Progenitor cell of endocrine pancreas (in vitro differentiated cells): Measurements from ENCODE around the gene TXNRD1. TPM values are rescaled to one million over a fixed set of nuclear protein-coding genes. Genes with fewer than 3 reads are reported as not detected.

ENCODE experiments used
- DNase-seq: peaks from one replicate; pipeline ENCODE4 v3.0.0; 2021; ENCODE audit warnings: low spot score; ENCODE audit not compliant: unreplicated experiment
- H3K27ac Mint-ChIP-seq: 2 replicates; pipeline ENCODE4 v1.8.0; 2021; ENCODE audit warnings: mild to moderate bottlenecking, moderate library complexity, mixed read lengths
- H3K27me3 Mint-ChIP-seq: 2 replicates; pipeline ENCODE4 v1.8.0; 2021; ENCODE audit warnings: mixed read lengths
- H3K36me3 Mint-ChIP-seq: 2 replicates; pipeline ENCODE4 v1.8.0; 2022; ENCODE audit warnings: mixed read lengths; ENCODE audit not compliant: insufficient read depth
- H3K4me1 Mint-ChIP-seq: 2 replicates; pipeline ENCODE4 v1.8.0; 2021; ENCODE audit warnings: low read depth, mixed read lengths
- H3K4me3 Mint-ChIP-seq: 2 replicates; pipeline ENCODE4 v1.8.0; 2021; ENCODE audit warnings: low read depth, mild to moderate bottlenecking, moderate library complexity, mixed read lengths
- H3K9me3 Mint-ChIP-seq: 2 replicates; pipeline ENCODE4 v1.8.0; 2021; ENCODE audit warnings: low read depth, mixed read lengths
- CTCF ChIP-seq: fragments of 200-600 bp; sonication (generic); IDR thresholded peaks from one replicate; pipeline ENCODE4 v1.5.0; 2021; ENCODE audit warnings: antibody characterized with exemption, mild to moderate bottlenecking; ENCODE audit not compliant: unreplicated experiment
- total RNA-seq: library from RNA; stranded (reverse); gene quantifications from 2 replicates; pipeline ENCODE4 v1.2.1, GENCODE V29; 2021

The TXNRD1 gene
- total RNA-seq, 1 donor from 2014 or later: 116 TPM

DNA sequence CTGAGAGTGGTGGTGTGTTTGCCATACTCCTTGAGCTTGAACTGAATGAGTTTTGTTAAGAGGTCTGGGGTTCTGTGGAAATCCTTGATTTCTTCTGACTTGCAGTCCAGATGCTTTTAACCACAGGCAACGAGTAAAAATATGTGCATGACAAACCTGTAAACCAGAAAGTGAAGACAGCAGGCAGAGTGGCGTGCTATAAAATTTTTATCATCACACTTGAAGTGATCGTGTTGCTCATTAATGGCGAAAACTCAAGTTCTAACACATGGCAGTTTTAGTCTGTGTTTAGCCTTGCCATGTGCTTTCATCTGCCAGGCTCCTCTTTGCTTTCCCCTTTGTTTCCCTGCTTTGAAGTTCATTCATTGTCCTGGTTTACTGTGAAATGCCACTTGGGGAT lies 28.0 kb downstream of the TXNRD1 start:
- Mint-ChIP-seq H3K4me3 (no peak overlapping the region), H3K27me3 (peaks cover 3% of the 10 kb centered on the region), H3K36me3 (no peaks in the 10 kb centered on the region), H3K9me3 (no peaks in the 10 kb centered on the region), H3K4me1 (no peaks in the 10 kb centered on the region), H3K27ac (no peak overlapping the region)
- TF ChIP-seq CTCF: no peak
- no peak for DNase-seq

DNA sequence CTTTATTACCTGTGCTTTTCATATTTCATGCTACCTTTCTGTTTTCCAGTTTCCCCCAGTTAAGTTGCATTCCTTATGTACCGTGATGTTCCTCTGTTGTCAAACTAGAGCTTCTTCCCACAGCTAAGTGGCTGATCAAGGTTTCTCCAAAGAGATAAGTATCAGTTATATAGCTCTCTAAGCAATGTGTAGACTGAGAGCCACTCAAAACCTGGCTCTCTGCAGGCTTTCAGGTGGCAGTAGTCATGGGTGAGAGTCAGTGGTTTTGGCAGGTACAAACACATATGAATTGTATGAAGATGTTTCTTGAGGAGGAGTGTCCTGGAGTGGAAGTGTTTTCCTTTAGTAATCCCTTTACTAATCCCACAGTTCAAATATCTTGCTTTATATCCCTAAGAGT lies 28.4 kb downstream of the TXNRD1 start:
- no peak for DNase-seq
- Mint-ChIP-seq H3K27ac (no peak overlapping the region), H3K9me3 (no peaks in the 10 kb centered on the region), H3K27me3 (peaks cover 3% of the 10 kb centered on the region), H3K4me3 (no peak overlapping the region), H3K36me3 (no peaks in the 10 kb centered on the region), H3K4me1 (no peaks in the 10 kb centered on the region)
- TF ChIP-seq CTCF: no peak

GRCh38 chr12:104247698-104248097 lies 32.1 kb downstream of the TXNRD1 start:
- no peaks in the 10 kb centered on the region for H3K4me1 Mint-ChIP-seq
- no peak for TF ChIP-seq CTCF
- no peak overlapping the region for H3K4me3 Mint-ChIP-seq
- no peak for DNase-seq
- no peaks in the 10 kb centered on the region for H3K9me3 Mint-ChIP-seq
- no peaks in the 10 kb centered on the region for H3K36me3 Mint-ChIP-seq
- H3K27me3 Mint-ChIP-seq: peaks cover 3% of the 10 kb centered on the region
- H3K27ac Mint-ChIP-seq: no peak overlapping the region

GRCh38 chr12:104248444-104248843 lies 32.9 kb downstream of the TXNRD1 start:
- H3K36me3 Mint-ChIP-seq: no peaks in the 10 kb centered on the region
- no peaks in the 10 kb centered on the region for H3K4me1 Mint-ChIP-seq
- H3K9me3 Mint-ChIP-seq: no peaks in the 10 kb centered on the region
- no peak overlapping the region for H3K4me3 Mint-ChIP-seq
- peaks cover 3% of the 10 kb centered on the region for H3K27me3 Mint-ChIP-seq
- no peak overlapping the region for H3K27ac Mint-ChIP-seq
- no peak for DNase-seq
- TF ChIP-seq CTCF: no peak

DNA sequence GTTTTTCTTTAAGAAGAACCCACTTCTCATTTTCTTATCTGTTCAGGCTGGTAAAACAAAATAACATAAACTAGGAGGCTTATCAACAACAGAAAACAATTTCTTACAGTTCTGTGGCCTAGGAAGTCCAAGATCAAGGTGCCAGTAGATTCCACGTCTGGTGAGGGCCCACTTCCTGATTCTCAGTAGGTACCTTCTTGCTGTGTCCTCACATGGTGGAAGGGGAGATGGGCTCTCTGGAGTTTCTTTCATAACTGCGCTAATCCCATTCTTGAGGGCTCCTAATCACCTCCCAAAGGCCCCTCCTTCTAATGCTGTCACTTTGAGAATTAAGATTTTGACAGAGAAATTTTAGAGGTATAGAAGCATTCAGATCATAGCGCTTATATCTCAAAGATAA lies 33.4 kb downstream of the TXNRD1 start:
- TF ChIP-seq CTCF: no peak
- H3K4me3 Mint-ChIP-seq: no peak overlapping the region
- no peak overlapping the region for H3K27ac Mint-ChIP-seq

GRCh38 chr12:104249898-104250297 lies 34.3 kb downstream of the TXNRD1 start:
- Mint-ChIP-seq H3K4me3 (no peak overlapping the region), H3K4me1 (no peaks in the 10 kb centered on the region), H3K36me3 (no peaks in the 10 kb centered on the region), H3K27ac (no peak overlapping the region), H3K27me3 (no peaks in the 10 kb centered on the region), H3K9me3 (no peaks in the 10 kb centered on the region)
- no peak for TF ChIP-seq CTCF
- DNase-seq: no peak

More for the DNA sequence above, 33.4 kb downstream of the TXNRD1 start:
- no peaks in the 10 kb centered on the region for H3K4me1 Mint-ChIP-seq
- DNase-seq: no peak
- peaks cover under 1% of the 10 kb centered on the region for H3K27me3 Mint-ChIP-seq
- no peaks in the 10 kb centered on the region for H3K36me3 Mint-ChIP-seq
- H3K9me3 Mint-ChIP-seq: no peaks in the 10 kb centered on the region
